Ecto neural progenitor cell (in vitro differentiated cells): ENCODE data around the gene PLEKHG5.
A peak's percentile ranks its signal among the peaks of the same experiment; 100 is the strongest.
"Not testable (repeated sequence)": the region's sequence is repeated elsewhere in the genome, so short reads cannot be mapped to it uniquely, and the experiment has no call there.

Experiments
- DNase-seq: peaks from one replicate; pipeline ENCODE4 v3.0.0-alpha.2; 2018; ENCODE audit warnings: low spot score

The PLEKHG5 gene

GRCh38 chr1:6461538-6462411, 29.7 kb downstream of the PLEKHG5 start:
- no peak for DNase-seq

- DNase-seq = no peak
Observed at GRCh38 chr1:6461051-6461530, 30.4 kb downstream of the PLEKHG5 start.

GRCh38 chr1:6460301-6461050, 31.0 kb downstream of the PLEKHG5 start:
- no peak for DNase-seq

- no peak for DNase-seq
Observed at GRCh38 chr1:6459850-6460265, 31.6 kb downstream of the PLEKHG5 start.

- no peak for DNase-seq
Observed at GRCh38 chr1:6456800-6457466, 34.5 kb downstream of the PLEKHG5 start.

GRCh38 chr1:6455752-6456520, 35.5 kb downstream of the PLEKHG5 start:
- DNase-seq = not testable (repeated sequence)

- peak; percentile 69 for DNase-seq
Observed at GRCh38 chr1:6454856-6455751, 36.4 kb downstream of the PLEKHG5 start.

- not testable (repeated sequence) for DNase-seq
Observed at GRCh38 chr1:6453895-6454855, 37.3 kb downstream of the PLEKHG5 start.

- no peak for DNase-seq
Observed at GRCh38 chr1:6450943-6451373, 40.5 kb downstream of the PLEKHG5 start.

GRCh38 chr1:6450486-6450885, 41.0 kb downstream of the PLEKHG5 start:
- DNase-seq = not testable (repeated sequence)

GRCh38 chr1:6450005-6450450, 41.4 kb downstream of the PLEKHG5 start:
- no peak for DNase-seq

GRCh38 chr1:6448749-6449631, 42.5 kb downstream of the PLEKHG5 start:
- DNase-seq = peak; percentile 86

- DNase-seq = peak; percentile 83
Observed at GRCh38 chr1:6447818-6448748, 43.4 kb downstream of the PLEKHG5 start.

GRCh38 chr1:6447016-6447817, 44.2 kb downstream of the PLEKHG5 start:
- DNase-seq = peak; percentile 90

GRCh38 chr1:6446665-6447015, 44.8 kb downstream of the PLEKHG5 start:
- DNase-seq = no peak

GRCh38 chr1:6445929-6446328, 45.5 kb downstream of the PLEKHG5 start:
- DNase-seq = not testable (repeated sequence)
